Peyer's patch (tissue), 4 donors: ENCODE data around the gene MPV17L.

Experiments
- POLR2A ChIP-seq, 2 donors: fragments of 450-650 bp; IDR thresholded peaks; one replicate each; pipeline ENCODE4 v1.5.1; 2017; ENCODE audit warnings: antibody characterized with exemption in 2 of 2, mild to moderate bottlenecking in 2 of 2, moderate library complexity in 2 of 2
- TF ChIP-seq, protein P1 (sequence below), 6 experiments: fragments of 450-650 bp in 4 of 6; fragments of 200-600 bp in 2 of 6; sonication (generic) in 1 of 6; IDR thresholded peaks; one replicate each; pipeline ENCODE4 v1.5.1; 2017 to 2019; ENCODE audit warnings: antibody characterized with exemption in 6 of 6, mild to moderate bottlenecking in 3 of 6, moderate library complexity in 1 of 6

DNA sequence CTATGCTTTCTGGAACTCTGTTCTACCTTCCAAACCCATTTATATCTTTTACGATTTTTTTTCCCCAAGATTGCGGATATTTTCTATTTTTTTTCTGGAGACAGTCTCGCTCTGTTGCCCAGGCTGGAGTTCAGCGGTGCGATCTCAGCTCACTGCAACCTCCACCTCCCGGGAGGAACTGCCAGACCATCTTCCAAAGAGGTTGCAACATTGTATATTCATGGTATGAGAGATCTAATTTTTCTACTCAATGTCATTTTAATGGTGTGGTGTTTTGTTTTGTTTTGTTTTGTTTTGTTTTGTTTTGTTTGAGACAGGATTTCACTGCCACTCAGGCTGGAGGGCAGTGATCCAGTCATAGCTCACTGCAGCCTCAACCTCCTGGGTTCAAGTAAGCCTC is 30.3 kb downstream of the MPV17L start:
- TF ChIP-seq, protein P1, sequence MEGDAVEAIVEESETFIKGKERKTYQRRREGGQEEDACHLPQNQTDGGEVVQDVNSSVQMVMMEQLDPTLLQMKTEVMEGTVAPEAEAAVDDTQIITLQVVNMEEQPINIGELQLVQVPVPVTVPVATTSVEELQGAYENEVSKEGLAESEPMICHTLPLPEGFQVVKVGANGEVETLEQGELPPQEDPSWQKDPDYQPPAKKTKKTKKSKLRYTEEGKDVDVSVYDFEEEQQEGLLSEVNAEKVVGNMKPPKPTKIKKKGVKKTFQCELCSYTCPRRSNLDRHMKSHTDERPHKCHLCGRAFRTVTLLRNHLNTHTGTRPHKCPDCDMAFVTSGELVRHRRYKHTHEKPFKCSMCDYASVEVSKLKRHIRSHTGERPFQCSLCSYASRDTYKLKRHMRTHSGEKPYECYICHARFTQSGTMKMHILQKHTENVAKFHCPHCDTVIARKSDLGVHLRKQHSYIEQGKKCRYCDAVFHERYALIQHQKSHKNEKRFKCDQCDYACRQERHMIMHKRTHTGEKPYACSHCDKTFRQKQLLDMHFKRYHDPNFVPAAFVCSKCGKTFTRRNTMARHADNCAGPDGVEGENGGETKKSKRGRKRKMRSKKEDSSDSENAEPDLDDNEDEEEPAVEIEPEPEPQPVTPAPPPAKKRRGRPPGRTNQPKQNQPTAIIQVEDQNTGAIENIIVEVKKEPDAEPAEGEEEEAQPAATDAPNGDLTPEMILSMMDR (IDR thresholded peaks at IDR 0.05), result no peak
- TF ChIP-seq POLR2A (IDR thresholded peaks at IDR 0.05), result no peak
